A673 (cell line): ENCODE data around the gene DDAH1. TPM values are rescaled to one million over a fixed set of nuclear protein-coding genes. Genes with fewer than 3 reads are reported as not detected.

ENCODE experiments used
- BruUV-seq: library from RNA; stranded (reverse); fragments of 400-500 nt; replicated peaks from 2 replicates; lab custom pipeline; 2021; lab: Mats Ljungman, UMichigan
- CTCF ChIA-PET: fragments of 300-600 bp; sonication (Branson Sonifier 250); formaldehyde crosslinking; loops from one replicate; lab custom pipeline; 2022; ENCODE audit warnings: antibody characterized with exemption; lab: Charles Lee
- POLR2A ChIA-PET: fragments of 300-600 bp; sonication (Branson Sonifier 250); formaldehyde crosslinking; loops from one replicate; lab custom pipeline; 2022; ENCODE audit warnings: antibody characterized with exemption; ENCODE audit not compliant: low non-redundant PET; lab: Charles Lee
- DNase-seq: peaks from one replicate; pipeline ENCODE4 v3.0.0-alpha.2; 2015; ENCODE audit warnings: low spot score
- H3K27ac ChIP-seq: fragments of 200-600 bp; sonication (generic); 2 replicates; pipeline ENCODE4 v1.5.1; 2016; ENCODE audit warnings: mixed run types, low read depth, mild to moderate bottlenecking, mixed read lengths, antibody characterized with exemption, low read length; ENCODE audit not compliant: poor library complexity, severe bottlenecking
- H3K27me3 ChIP-seq: fragments of 200-600 bp; sonication (generic); replicated peaks from 2 replicates; pipeline ENCODE4 v1.6.1; 2017; ENCODE audit warnings: mixed run types, low read depth, mild to moderate bottlenecking, mixed read lengths, antibody characterized with exemption, low read length; ENCODE audit not compliant: insufficient read depth, poor library complexity
- H3K36me3 ChIP-seq: fragments of 200-600 bp; sonication (generic); 2 replicates; pipeline ENCODE4 v1.6.1; 2016; ENCODE audit warnings: mixed run types, mild to moderate bottlenecking, mixed read lengths, antibody characterized with exemption, low read length; ENCODE audit not compliant: insufficient read depth, poor library complexity, severe bottlenecking
- H3K4me1 ChIP-seq: fragments of 200-600 bp; sonication (generic); 2 replicates; pipeline ENCODE4 v1.6.1; 2017; ENCODE audit warnings: mixed run types, mild to moderate bottlenecking, mixed read lengths, antibody characterized with exemption, low read length; ENCODE audit not compliant: insufficient read depth, poor library complexity, severe bottlenecking
- H3K4me3 ChIP-seq: fragments of 200-600 bp; sonication (generic); 2 replicates; pipeline ENCODE4 v1.5.1; 2016; ENCODE audit warnings: low read depth, mixed run types, mild to moderate bottlenecking, mixed read lengths, low read length; ENCODE audit not compliant: poor library complexity, severe bottlenecking
- H3K9me3 ChIP-seq: fragments of 200-600 bp; sonication (generic); 2 replicates; pipeline ENCODE4 v1.6.1; 2016; ENCODE audit warnings: mixed run types, low read depth, mild to moderate bottlenecking, mixed read lengths, antibody characterized with exemption, low read length; ENCODE audit not compliant: poor library complexity, severe bottlenecking
- EZH2 ChIP-seq: fragments of 200-600 bp; sonication (generic); IDR thresholded peaks from 2 replicates; pipeline ENCODE4 v1.6.1; 2017; ENCODE audit warnings: borderline replicate concordance, low read depth, mild to moderate bottlenecking, mixed read lengths, antibody characterized with exemption, low read length; ENCODE audit not compliant: poor library complexity, severe bottlenecking
- intact Hi-C: fragments of 100-400 bp; cut with micrococcal nuclease; formaldehyde crosslinking; loops from one replicate; pipeline ENCODE4 v1.10.0; 2022; ENCODE audit not compliant: unreplicated experiment
- total RNA-seq: library from RNA; stranded (reverse); gene quantifications from 2 replicates; pipeline ENCODE4 v1.2.3, GENCODE V29; 2021
- TF ChIP-seq, protein P1 (sequence below): fragments of 300-800, 200-600 bp; sonication (generic); conservative IDR thresholded peaks from 2 replicates; pipeline ENCODE4 v1.5.1; 2017; ENCODE audit warnings: low read depth, mild to moderate bottlenecking, antibody characterized with exemption, low read length, moderate library complexity, mixed read lengths

DDAH1 gene
- total RNA-seq, 1 experiment from 2014 or later = 32.5 TPM

DNA sequence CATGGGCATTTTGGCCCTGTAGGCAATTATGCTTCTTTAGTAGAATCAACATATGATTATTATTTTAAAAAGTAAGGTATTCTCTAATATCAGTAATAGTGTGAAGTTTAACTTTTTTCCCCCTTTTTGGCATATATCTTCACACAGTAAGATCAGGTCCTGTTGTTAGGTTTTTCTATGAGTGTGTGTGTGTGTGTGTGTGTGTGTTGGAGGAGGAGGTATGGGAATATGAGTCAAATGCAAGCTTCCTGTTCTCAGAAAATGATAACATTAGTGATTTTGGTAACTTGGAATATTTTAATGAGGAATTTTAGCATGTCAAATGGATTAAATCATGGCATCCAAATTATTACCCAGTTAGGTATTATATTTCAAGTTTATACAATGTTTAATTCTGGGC lies 122.8 kb downstream of the DDAH1 start:
- ChIA-PET CTCF (no interaction called here), POLR2A (no interaction called here)
- intact Hi-C loops = no loop called here
- Histone ChIP-seq H3K4me3 (no peak overlapping the region), H3K36me3 (no peaks in the 10 kb centered on the region), H3K9me3 (no peaks in the 10 kb centered on the region), H3K27ac (peak overlapping the region; percentile 77), H3K4me1 (peaks cover 62% of the 10 kb centered on the region), H3K27me3 (no peaks in the 10 kb centered on the region)
- DNase-seq = no peak
- TF ChIP-seq EZH2 = no peak
- TF ChIP-seq, protein P1, sequence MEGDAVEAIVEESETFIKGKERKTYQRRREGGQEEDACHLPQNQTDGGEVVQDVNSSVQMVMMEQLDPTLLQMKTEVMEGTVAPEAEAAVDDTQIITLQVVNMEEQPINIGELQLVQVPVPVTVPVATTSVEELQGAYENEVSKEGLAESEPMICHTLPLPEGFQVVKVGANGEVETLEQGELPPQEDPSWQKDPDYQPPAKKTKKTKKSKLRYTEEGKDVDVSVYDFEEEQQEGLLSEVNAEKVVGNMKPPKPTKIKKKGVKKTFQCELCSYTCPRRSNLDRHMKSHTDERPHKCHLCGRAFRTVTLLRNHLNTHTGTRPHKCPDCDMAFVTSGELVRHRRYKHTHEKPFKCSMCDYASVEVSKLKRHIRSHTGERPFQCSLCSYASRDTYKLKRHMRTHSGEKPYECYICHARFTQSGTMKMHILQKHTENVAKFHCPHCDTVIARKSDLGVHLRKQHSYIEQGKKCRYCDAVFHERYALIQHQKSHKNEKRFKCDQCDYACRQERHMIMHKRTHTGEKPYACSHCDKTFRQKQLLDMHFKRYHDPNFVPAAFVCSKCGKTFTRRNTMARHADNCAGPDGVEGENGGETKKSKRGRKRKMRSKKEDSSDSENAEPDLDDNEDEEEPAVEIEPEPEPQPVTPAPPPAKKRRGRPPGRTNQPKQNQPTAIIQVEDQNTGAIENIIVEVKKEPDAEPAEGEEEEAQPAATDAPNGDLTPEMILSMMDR = no peak
- BruUV-seq = no TSS peak

DNA sequence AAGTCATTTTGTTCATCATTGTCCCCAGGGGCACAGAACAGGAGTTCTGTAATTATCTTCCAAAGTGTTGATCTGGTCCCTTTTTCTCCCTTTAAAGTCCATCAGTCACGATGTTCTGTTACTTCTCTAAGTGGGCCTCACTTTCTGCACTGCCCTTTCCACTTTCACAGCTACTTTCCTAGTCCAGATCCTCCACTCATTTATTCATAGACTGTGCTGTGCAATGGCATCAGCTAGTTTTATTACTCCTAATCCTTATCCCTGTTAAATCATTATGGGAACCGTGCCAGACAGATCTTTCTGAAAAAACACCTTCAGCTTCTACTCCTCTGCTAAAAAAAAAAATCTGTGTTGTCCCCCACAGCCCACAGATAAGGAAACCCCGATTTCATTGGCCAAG lies 124.5 kb downstream of the DDAH1 start:
- intact Hi-C loops = no loop called here
- H3K27me3 ChIP-seq = no peaks in the 10 kb centered on the region
- ChIA-PET CTCF (no interaction called here), POLR2A (no interaction called here)
- no peak overlapping the region for H3K27ac ChIP-seq
- H3K4me3 ChIP-seq = no peak overlapping the region
- no peak for TF ChIP-seq EZH2
- TF ChIP-seq, protein P1 = no peak
- H3K4me1 ChIP-seq = peaks cover 62% of the 10 kb centered on the region
- H3K9me3 ChIP-seq = no peaks in the 10 kb centered on the region
- DNase-seq = peak; percentile 37
- no peaks in the 10 kb centered on the region for H3K36me3 ChIP-seq
- no TSS peak for BruUV-seq

DNA sequence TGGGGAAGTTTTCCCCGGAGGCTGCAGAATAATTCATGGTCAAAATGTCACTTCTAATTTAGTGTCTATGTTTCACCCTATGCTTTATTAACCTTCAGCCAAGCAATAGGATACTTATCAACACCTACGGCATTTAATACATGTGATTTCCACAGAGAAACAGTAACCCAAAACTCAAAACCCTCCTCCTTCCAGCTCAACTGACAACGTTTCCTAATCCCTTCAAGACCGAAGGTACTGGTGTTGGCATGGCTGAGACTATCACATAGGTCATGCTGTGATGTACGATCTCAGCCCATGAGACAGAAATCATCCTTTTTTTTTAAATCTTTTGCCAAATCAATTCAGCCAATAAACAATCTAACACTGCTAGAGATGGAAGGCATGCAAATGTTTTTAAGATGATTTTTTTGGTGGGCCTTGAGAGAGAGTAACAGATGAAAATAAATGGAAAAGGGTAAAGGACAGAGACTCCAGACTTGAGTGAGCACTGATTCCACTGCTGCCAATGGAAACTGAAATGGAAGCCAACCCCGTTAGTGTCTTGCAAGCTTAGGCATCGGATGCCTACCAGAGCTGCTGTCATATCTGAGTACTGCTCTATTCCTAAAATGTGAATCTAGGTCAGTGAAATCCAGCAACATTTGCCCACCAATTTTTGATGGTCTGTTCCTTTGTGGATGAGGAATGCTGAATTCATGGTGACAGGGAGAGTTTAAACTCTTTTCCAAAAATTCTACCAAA lies 125.1 kb downstream of the DDAH1 start:
- POLR2A ChIA-PET = no interaction called here

More for the DNA sequence above, 125.1 kb downstream of the DDAH1 start:
- H3K27ac ChIP-seq = no peak overlapping the region
- no peaks in the 10 kb centered on the region for H3K36me3 ChIP-seq
- no peak for TF ChIP-seq EZH2
- TF ChIP-seq, protein P1 = no peak
- H3K4me1 ChIP-seq = peaks cover 62% of the 10 kb centered on the region
- H3K9me3 ChIP-seq = no peaks in the 10 kb centered on the region
- CTCF ChIA-PET = no interaction called here
- intact Hi-C loops = no loop called here
- no peak for DNase-seq
- no TSS peak for BruUV-seq
- H3K4me3 ChIP-seq = no peak overlapping the region
- no peaks in the 10 kb centered on the region for H3K27me3 ChIP-seq
